HPDE6-E6E7 (cell line): Measurements from ENCODE around the gene INPP1.

ENCODE experiments used
- DNase-seq: peaks from one replicate; pipeline ENCODE4 v3.0.0; 2011; ENCODE audit warnings: missing footprints; ENCODE audit errors: extremely low spot score

Gene INPP1

GRCh38 chr2:190408538-190409271 is 65.3 kb downstream of the INPP1 start:
- peak; percentile 22 for DNase-seq

- DNase-seq, result no peak
Observed at GRCh38 chr2:190409616-190410015, 66.2 kb downstream of the INPP1 start.

GRCh38 chr2:190410166-190410565 is 66.8 kb downstream of the INPP1 start:
- DNase-seq, result no peak

DNA sequence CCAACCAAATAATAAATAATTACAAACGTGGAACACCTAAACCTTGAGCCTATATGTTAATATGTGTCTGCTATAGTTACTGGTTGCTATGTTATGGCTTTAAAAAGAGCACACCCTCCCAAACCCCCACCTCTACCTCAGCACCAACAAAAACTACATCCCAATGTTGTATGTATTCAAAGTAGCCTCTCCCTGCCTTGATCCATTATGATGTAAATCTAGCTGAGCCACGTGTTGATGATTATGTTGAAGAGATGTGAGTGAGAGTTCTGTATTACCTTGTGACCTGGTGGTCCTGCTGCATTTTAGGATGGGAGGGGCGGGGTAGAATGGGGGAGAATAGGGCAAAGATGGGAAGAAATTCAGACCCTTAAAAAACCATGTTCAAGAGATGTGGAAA is 69.6 kb downstream of the INPP1 start:
- no peak for DNase-seq

DNA sequence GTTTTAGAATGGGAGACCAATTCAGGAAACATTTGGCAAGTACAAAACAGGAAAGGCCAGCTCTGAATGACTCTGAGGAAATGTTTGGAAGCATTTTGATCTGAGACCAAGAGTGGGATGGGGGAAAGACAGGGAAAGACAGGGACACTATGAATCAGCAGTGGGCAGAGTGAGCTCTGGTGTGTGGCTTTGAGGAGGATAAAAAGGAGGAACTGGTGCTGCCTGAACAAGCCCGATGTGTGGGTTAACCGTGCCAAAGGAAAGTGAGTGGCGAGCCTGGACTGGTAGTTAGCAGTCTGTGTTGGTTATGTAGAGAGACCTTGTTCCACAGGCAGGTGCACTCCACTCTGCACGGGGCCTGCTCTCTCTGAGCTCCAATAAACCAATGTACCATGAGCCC is 70.0 kb downstream of the INPP1 start:
- peak; percentile 28 for DNase-seq

DNA sequence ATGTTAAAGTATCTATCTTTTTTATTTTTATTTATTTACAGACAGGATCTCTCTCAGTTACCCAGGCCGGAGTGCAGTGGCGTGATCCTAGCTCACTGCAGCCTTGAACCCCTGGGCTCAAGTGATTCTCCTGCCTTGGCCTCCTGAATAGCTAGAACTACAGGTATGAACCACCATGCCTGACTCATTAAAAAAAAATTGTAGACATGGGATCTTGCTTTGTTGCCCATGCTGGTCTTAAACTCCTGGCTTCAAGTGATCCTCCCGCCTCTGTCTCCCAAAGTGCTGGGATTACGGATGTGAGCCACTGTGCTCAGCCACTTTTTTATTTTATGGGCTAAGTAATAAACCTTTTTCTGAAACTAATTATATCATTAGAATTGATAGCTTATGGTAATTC is 71.9 kb downstream of the INPP1 start:
- no peak for DNase-seq

GRCh38 chr2:190415794-190416775 is 72.7 kb downstream of the INPP1 start:
- DNase-seq, result no peak

- DNase-seq, result no peak
Observed at GRCh38 chr2:190417045-190417842, 73.9 kb downstream of the INPP1 start.

DNA sequence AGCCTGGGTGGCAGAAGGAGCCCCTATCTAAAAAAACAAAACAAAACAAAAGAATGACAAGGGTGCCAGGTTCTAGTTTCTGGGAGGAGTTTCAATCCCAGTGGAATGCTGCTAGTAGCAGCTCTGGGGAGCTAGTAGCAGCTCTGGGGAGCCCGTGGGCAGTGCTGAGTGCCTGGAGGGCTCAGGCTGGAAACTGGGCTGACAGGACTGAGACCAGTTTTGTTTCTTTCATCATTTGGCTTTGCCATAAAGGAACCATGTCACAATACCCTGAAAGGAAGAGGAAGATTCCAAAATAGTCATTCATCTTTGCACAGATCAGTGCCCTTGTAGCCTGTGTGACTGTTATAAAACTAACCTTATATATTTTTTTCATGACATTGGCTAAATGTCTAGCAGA is 75.3 kb downstream of the INPP1 start:
- no peak for DNase-seq

DNA sequence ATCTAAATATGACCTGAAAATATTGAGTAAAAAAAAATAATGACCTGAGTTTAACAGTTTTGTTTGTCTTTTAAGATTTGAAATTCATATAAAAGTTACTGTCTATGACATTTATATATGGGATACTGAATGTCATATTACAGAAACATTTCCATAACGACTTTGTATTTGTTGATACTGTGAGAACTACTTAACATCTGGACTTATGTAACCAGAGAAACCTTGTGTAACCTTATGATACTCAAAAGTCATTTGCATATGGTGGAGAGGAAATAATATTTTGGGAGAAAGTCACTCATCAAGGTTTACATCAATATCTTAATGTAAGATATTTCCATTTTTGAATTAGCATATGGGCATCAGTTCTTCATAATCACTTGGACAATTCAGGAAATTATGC is 77.4 kb downstream of the INPP1 start:
- no peak for DNase-seq
